Caco-2 (cell line): ENCODE measurements around the gene ZNF407. TPM values are rescaled to one million over a fixed set of nuclear protein-coding genes. Genes with fewer than 3 reads are reported as not detected.

Experiments
- BruUV-seq: library from RNA; stranded (reverse); fragments of 400-500 nt; replicated peaks from 2 replicates; lab custom pipeline; 2021; lab: Mats Ljungman, UMichigan
- CTCF ChIA-PET: fragments of 300-600 bp; sonication (Branson Sonifier 250); formaldehyde crosslinking; loops from one replicate; lab custom pipeline; 2022; ENCODE audit warnings: antibody characterized with exemption; lab: Charles Lee
- POLR2A ChIA-PET: fragments of 300-600 bp; sonication (Branson Sonifier 250); formaldehyde crosslinking; loops from one replicate; lab custom pipeline; 2022; ENCODE audit warnings: antibody characterized with exemption; lab: Charles Lee
- DNase-seq, 2 experiments: peaks; one replicate each; pipeline versions ENCODE4 v3.0.0 to v3.0.0-alpha.2; 2020 to 2022
- H3K27me3 ChIP-seq: replicated peaks from 2 replicates; pipeline ENCODE4 v1.6.0; 2011; ENCODE audit warnings: low read length; ENCODE audit not compliant: control insufficient read depth, insufficient read depth
- H3K36me3 ChIP-seq: 2 replicates; pipeline ENCODE4 v1.5.1; 2011; ENCODE audit warnings: low read length; ENCODE audit not compliant: control insufficient read depth, insufficient read depth
- H3K4me1 ChIP-seq: fragments of 250-450 bp; sonication (Bioruptor Pico); 2 replicates; pipeline ENCODE4 v1.5.1; 2020; ENCODE audit warnings: mild to moderate bottlenecking
- H3K4me3 ChIP-seq: 2 replicates; pipeline ENCODE4 v1.5.1; 2011; ENCODE audit warnings: low read depth, mild to moderate bottlenecking, control low read depth, low read length
- H3K9me3 ChIP-seq: fragments of 250-450 bp; sonication (Bioruptor Pico); 2 replicates; pipeline ENCODE4 v1.5.1; 2020; ENCODE audit warnings: mild to moderate bottlenecking, moderate library complexity
- H3K27ac Mint-ChIP-seq: one replicate; pipeline ENCODE4 v1.8.0; 2022; ENCODE audit warnings: mixed read lengths; ENCODE audit not compliant: unreplicated experiment
- H3K27me3 Mint-ChIP-seq: one replicate; pipeline ENCODE4 v1.8.0; 2022; ENCODE audit warnings: mixed read lengths; ENCODE audit not compliant: insufficient read depth, unreplicated experiment
- H3K36me3 Mint-ChIP-seq: one replicate; pipeline ENCODE4 v1.8.0; 2022; ENCODE audit warnings: mild to moderate bottlenecking, mixed read lengths; ENCODE audit not compliant: insufficient read depth, unreplicated experiment
- H3K4me1 Mint-ChIP-seq: one replicate; pipeline ENCODE4 v1.8.0; 2022; ENCODE audit warnings: low read depth, mixed read lengths; ENCODE audit not compliant: unreplicated experiment
- H3K4me3 Mint-ChIP-seq: one replicate; pipeline ENCODE4 v1.8.0; 2022; ENCODE audit warnings: mild to moderate bottlenecking, moderate library complexity, mixed read lengths; ENCODE audit not compliant: unreplicated experiment
- H3K9me3 Mint-ChIP-seq: one replicate; pipeline ENCODE4 v1.8.0; 2022; ENCODE audit warnings: mixed read lengths; ENCODE audit not compliant: unreplicated experiment
- CTCF ChIP-seq, 2 experiments: fragments of 200-600 bp in 1 of 2; IDR thresholded peaks; 1 replicate in 1 of 2; 2 replicates in 1 of 2; pipeline versions ENCODE4 v1.5.1 to v1.8.0; 2011 to 2022; ENCODE audit warnings: antibody characterized with exemption in 1 of 2, control low read depth in 1 of 2, inconsistent platforms in 1 of 2, low read depth in 1 of 2, low read length in 1 of 2, mild to moderate bottlenecking in 1 of 2, moderate library complexity in 1 of 2; ENCODE audit not compliant: insufficient read depth in 1 of 2, severe bottlenecking in 1 of 2, unreplicated experiment in 1 of 2
- intact Hi-C: fragments of 100-400 bp; cut with micrococcal nuclease; formaldehyde crosslinking; loops from one replicate; pipeline ENCODE4 v1.10.0; 2022; ENCODE audit not compliant: unreplicated experiment
- total RNA-seq: library from RNA; stranded (reverse); gene quantifications from 2 replicates; pipeline ENCODE4 v1.2.3, GENCODE V29; 2022

Gene ZNF407
- total RNA-seq, 1 experiment from 2014 or later = 4.7 TPM

- Histone ChIP-seq H3K4me3 (no peak overlapping the region), H3K36me3 (no peaks in the 10 kb centered on the region), H3K9me3 (no peaks in the 10 kb centered on the region), H3K27me3 (no peaks in the 10 kb centered on the region), H3K4me1 (no peaks in the 10 kb centered on the region)
- intact Hi-C loops = no loop called here
- peak in 1 of 2 experiments; percentile 4 for DNase-seq
- no peak for TF ChIP-seq CTCF (IDR thresholded peaks at IDR 0.05; ENCODE audit: insufficient read depth in 1 of 2, low read depth in 1 of 2, low read length in 1 of 2, severe bottlenecking in 1 of 2, unreplicated experiment in 1 of 2)
- Mint-ChIP-seq H3K36me3 (no peaks in the 10 kb centered on the region), H3K4me1 (no peaks in the 10 kb centered on the region), H3K4me3 (no peak overlapping the region), H3K9me3 (no peaks in the 10 kb centered on the region), H3K27me3 (no peaks in the 10 kb centered on the region), H3K27ac (no peak overlapping the region)
- BruUV-seq = no TSS peak
- ChIA-PET POLR2A (no interaction called here), CTCF (no interaction called here)
These were observed 263.5 kb downstream of the ZNF407 start for GRCh38 chr18:74861154-74861553.

GRCh38 chr18:74862094-74862493, 264.4 kb downstream of the ZNF407 start:
- Histone ChIP-seq H3K27me3 (no peaks in the 10 kb centered on the region), H3K4me1 (no peaks in the 10 kb centered on the region), H3K9me3 (no peaks in the 10 kb centered on the region), H3K4me3 (no peak overlapping the region), H3K36me3 (no peaks in the 10 kb centered on the region)
- Mint-ChIP-seq H3K27me3 (no peaks in the 10 kb centered on the region), H3K4me1 (no peaks in the 10 kb centered on the region), H3K4me3 (no peak overlapping the region), H3K27ac (no peak overlapping the region), H3K36me3 (no peaks in the 10 kb centered on the region), H3K9me3 (no peaks in the 10 kb centered on the region)
- TF ChIP-seq CTCF (IDR thresholded peaks at IDR 0.05; ENCODE audit: insufficient read depth in 1 of 2, low read depth in 1 of 2, low read length in 1 of 2, severe bottlenecking in 1 of 2, unreplicated experiment in 1 of 2) = no peak
- POLR2A ChIA-PET = no interaction called here
- CTCF ChIA-PET = no interaction called here
- intact Hi-C loops = no loop called here
- no TSS peak for BruUV-seq
- DNase-seq = no peak

GRCh38 chr18:74866577-74866976, 268.9 kb downstream of the ZNF407 start:
- TF ChIP-seq CTCF (IDR thresholded peaks at IDR 0.05; ENCODE audit: insufficient read depth in 1 of 2, low read depth in 1 of 2, low read length in 1 of 2, severe bottlenecking in 1 of 2, unreplicated experiment in 1 of 2) = no peak
- Mint-ChIP-seq H3K4me1 (no peaks in the 10 kb centered on the region), H3K9me3 (no peaks in the 10 kb centered on the region), H3K27ac (no peak overlapping the region), H3K27me3 (no peaks in the 10 kb centered on the region), H3K4me3 (no peak overlapping the region), H3K36me3 (no peaks in the 10 kb centered on the region)
- Histone ChIP-seq H3K9me3 (no peaks in the 10 kb centered on the region), H3K27me3 (no peaks in the 10 kb centered on the region), H3K4me3 (no peak overlapping the region), H3K36me3 (no peaks in the 10 kb centered on the region), H3K4me1 (no peaks in the 10 kb centered on the region)
- no TSS peak for BruUV-seq
- no peak for DNase-seq
- ChIA-PET POLR2A (no interaction called here), CTCF (no interaction called here)
- intact Hi-C loops = no loop called here
